Heart right ventricle (tissue), 16 donors: Measurements from ENCODE around the gene AMPD2. TPM values are rescaled to one million over a fixed set of nuclear protein-coding genes. Genes with fewer than 3 reads are reported as not detected.
"Not testable (repeated sequence)": the region's sequence is repeated elsewhere in the genome, so short reads cannot be mapped to it uniquely, and the experiment has no call there.

ENCODE experiments used
- ATAC-seq, 8 donors: fragments of 200-7000 bp; cut with Tn5 transposase; one replicate each; pipeline ENCODE4 v1.9.1; 2020; ENCODE audit warnings: mild to moderate bottlenecking in 8 of 8, moderate library complexity in 8 of 8, moderate number of reproducible peaks in 1 of 8
- DNase-seq, 2 donors: peaks; one replicate each; pipeline ENCODE4 v3.0.0-alpha.2; 2020
- H3K27ac ChIP-seq, 10 donors: fragments of 200-600 bp; sonication (generic) in 2 of 10; one replicate each; pipeline versions ENCODE4 v1.5.0 to v1.8.0; 2020 to 2022; ENCODE audit warnings: mild to moderate bottlenecking in 3 of 10
- H3K27me3 ChIP-seq, 7 donors: fragments of 200-600 bp; one replicate each; pipeline ENCODE4 v1.8.0; 2021 to 2022; ENCODE audit warnings: mild to moderate bottlenecking in 2 of 7
- H3K36me3 ChIP-seq, 9 donors: fragments of 200-600 bp; sonication (generic) in 1 of 9; one replicate each; pipeline versions ENCODE4 v1.5.0 to v1.8.0; 2020 to 2022; ENCODE audit warnings: mild to moderate bottlenecking in 2 of 9
- H3K4me1 ChIP-seq, 9 donors: fragments of 200-600 bp; sonication (generic) in 1 of 9; one replicate each; pipeline versions ENCODE4 v1.5.0 to v1.8.0; 2020 to 2022; ENCODE audit warnings: mild to moderate bottlenecking in 4 of 9
- H3K4me3 ChIP-seq, 10 donors: fragments of 200-600 bp; sonication (generic) in 2 of 10; one replicate each; pipeline versions ENCODE4 v1.5.0 to v1.8.0; 2020 to 2022; ENCODE audit warnings: mild to moderate bottlenecking in 7 of 10, moderate library complexity in 2 of 10
- H3K9me3 ChIP-seq, 11 donors: fragments of 200-600 bp in 10 of 11; sonication (generic) in 2 of 11; one replicate each; pipeline versions ENCODE4 v1.5.0 to v1.8.0; 2013 to 2022; ENCODE audit warnings: mild to moderate bottlenecking in 2 of 11, control low read depth in 1 of 11, moderate library complexity in 1 of 11
- WGBS, 2 donors: extraction: QIAGEN DNeasy Blood & Tissue Kit; methylation state at CpG; one replicate each; pipeline ENCODE4 v1.1.7; 2013; ENCODE audit warnings: inconsistent platforms in 1 of 2; 5-methylcytosine and 5-hydroxymethylcytosine counted together
- intact Hi-C, 10 donors: fragments of 100-400 bp; cut with DNase I; formaldehyde crosslinking; loops; one replicate each; pipeline versions ENCODE4 v1.11.1 to v1.14.2; 2022
- polyA plus RNA-seq, 2 donors: library from polyadenylated mRNA; stranded (reverse); fragments of 200-250 nt; gene quantifications; one replicate each; pipeline ENCODE4 v1.2.3, GENCODE V29; 2013
- total RNA-seq, 10 donors: library from RNA; stranded (reverse); fragmentation: NEBNext Ultra II Directional in 3 of 10; extraction: Animal tissue kit (Norgen Biotek cat#: 25700) in 3 of 10; gene quantifications; one replicate each; pipeline versions ENCODE4 v1.2.1 to v1.2.4, GENCODE V29; 2021 to 2023
- TF ChIP-seq, protein P1 (sequence below), 9 donors: fragments of 200-600 bp; sonication (generic) in 2 of 9; IDR thresholded peaks; one replicate each; pipeline versions ENCODE4 v1.5.0 to v1.8.0; 2021 to 2022; ENCODE audit warnings: antibody characterized with exemption in 9 of 9, mild to moderate bottlenecking in 5 of 9, moderate library complexity in 1 of 9
- donor health status: Arrhythmogenic right ventricular cardiomyopathy.
- donor health status: ischemic (EF 13 %, LVEDD 7.1; RV severe dilation, severe dysfunction).
- donor health status: healthy with polysubstance abuse.
- donor health status: DM: no; HTN: yes; CAD: no.
- donor health status: DM: no; HTN: no; CAD: no.
- donor health status: ischemic (EF 25% LVEDD 6.9; RV normal size, moderate dysfunction).
- donor health status: ischemic (EF 25% LVEDD 5.7; RV mildly dilated, moderate dysfunction).
- donor health status: healthy.
- donor health status: DM: yes; HTN: yes; CAD: no.
- donor health status: Ischemic cardiomyopathy.
- donor health status: ischemic (EF 35%, LVEDD 5.7; RV mildly dilated, moderate dysfunction).
- donor health status: nonischemic (EF 11% LVEDD 7.7; RV severe dilation, severe dysfunction).
- donor health status: DM: yes; HTN: yes; CAD: no.
- donor health status: PGD.
- donor health status: ischemic (EF 29% LVEDD 5.4; RV normal size, mild dysfunction).
- donor health status: nonischemic (EF 23%, LVEDD 6.1; RV moderate dilation, normal function).

The AMPD2 gene
- total and polyA plus RNA-seq, 12 donors, result 6.4 to 18.2 (median 11.5) TPM

DNA sequence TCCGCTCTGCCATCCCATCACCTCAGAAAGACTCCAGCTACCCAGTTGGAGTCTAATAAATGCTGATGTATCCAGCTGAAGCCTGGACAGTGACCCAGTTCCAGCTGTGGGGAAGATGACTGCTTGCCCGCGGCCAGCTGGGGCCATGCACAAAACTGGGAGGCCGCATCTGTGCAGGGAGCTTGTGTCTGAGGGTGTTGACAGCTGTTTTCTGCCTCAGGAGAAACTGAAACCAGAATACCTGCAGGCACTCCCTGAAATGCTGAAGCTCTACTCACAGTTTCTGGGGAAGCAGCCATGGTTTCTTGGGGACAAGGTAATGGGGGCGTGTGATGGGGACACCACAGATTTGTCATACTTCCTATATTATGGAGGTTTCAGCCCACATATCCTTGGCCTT is 51.4 kb downstream of the AMPD2 start:
- no peak for ATAC-seq
- whole genome bisulfite sequencing, 2 donors, result 91 to 94% methylated on average over 5 of the region's 5 CpGs
- peaks cover 0 to 19% (median 0%) of the 10 kb centered on the region in 9 donors for H3K36me3 ChIP-seq

DNA sequence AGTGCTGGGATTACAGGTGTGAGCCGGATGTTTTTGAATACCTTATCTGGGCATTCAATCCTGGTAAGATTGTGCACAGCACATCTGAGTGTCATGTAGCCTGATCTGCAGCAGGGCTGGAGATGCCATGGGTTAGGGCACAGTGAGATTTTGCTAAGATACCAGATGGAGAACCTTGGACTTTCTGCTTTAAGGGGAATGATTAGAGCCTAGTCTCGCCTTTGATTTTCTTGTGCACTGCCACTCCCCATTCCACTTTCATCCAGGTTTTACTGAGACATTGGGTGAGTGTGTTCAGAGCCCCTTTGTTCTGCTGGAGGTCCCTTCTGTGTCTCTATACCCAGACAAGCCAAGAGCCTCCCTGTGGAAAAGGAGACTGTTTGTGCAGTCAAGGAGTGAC is 54.2 kb downstream of the AMPD2 start:
- H3K4me1 ChIP-seq, H3K27me3 ChIP-seq, H3K9me3 ChIP-seq, ATAC-seq, H3K4me3 ChIP-seq, DNase-seq, intact Hi-C loops, H3K27ac ChIP-seq: not testable (repeated sequence)
- 91 to 93% methylated on average over 2 of the region's 2 CpGs for WGBS, 2 donors
- peaks cover 0 to 18% (median 0%) of the 10 kb centered on the region in 9 donors for H3K36me3 ChIP-seq

More for the DNA sequence above, 51.4 kb downstream of the AMPD2 start:
- no peaks in the 10 kb centered on the region for H3K27me3 ChIP-seq
- intact Hi-C loops, result no loop called here
- H3K27ac ChIP-seq, result no peak overlapping the region
- H3K4me1 ChIP-seq, result peaks cover 0 to 14% (median 9%) of the 10 kb centered on the region in 9 donors
- TF ChIP-seq, protein P1, sequence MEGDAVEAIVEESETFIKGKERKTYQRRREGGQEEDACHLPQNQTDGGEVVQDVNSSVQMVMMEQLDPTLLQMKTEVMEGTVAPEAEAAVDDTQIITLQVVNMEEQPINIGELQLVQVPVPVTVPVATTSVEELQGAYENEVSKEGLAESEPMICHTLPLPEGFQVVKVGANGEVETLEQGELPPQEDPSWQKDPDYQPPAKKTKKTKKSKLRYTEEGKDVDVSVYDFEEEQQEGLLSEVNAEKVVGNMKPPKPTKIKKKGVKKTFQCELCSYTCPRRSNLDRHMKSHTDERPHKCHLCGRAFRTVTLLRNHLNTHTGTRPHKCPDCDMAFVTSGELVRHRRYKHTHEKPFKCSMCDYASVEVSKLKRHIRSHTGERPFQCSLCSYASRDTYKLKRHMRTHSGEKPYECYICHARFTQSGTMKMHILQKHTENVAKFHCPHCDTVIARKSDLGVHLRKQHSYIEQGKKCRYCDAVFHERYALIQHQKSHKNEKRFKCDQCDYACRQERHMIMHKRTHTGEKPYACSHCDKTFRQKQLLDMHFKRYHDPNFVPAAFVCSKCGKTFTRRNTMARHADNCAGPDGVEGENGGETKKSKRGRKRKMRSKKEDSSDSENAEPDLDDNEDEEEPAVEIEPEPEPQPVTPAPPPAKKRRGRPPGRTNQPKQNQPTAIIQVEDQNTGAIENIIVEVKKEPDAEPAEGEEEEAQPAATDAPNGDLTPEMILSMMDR (IDR thresholded peaks at IDR 0.05), result no peak
- H3K4me3 ChIP-seq, result no peak overlapping the region
- H3K9me3 ChIP-seq, result no peaks in the 10 kb centered on the region
- DNase-seq, result no peak

DNA sequence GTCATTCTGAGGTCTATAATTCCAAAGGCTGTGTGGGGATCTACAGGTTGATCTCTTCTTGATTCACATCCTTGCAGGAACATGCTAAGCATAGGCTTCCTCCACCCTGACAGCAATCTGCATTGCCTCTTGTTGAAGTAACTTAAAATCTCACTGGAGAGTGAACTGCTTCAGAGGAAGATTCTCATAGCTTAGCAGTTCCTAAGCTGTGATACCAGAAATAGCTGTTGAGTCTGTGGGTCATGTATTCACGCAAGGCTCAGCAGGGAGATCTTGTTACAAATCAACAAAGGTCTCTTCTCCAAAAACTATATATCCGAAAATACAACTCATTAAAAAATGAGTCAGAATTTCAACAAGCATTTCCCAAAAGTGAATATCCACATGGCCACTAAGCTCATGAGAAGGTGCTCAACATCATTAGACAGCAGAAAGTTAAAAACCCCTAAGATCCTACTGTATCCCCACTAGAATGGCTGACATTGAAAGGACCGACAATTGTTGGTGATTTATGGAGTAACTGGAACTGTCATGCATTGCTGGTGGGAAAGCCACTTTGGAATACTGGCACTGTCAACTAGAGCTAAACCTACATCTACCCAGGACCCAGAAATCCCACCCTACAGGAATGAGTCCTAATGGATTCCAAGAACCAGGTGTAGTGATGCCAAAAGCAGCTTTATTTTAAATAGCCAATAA is 57.2 kb downstream of the AMPD2 start:
- DNase-seq, H3K4me3 ChIP-seq, ATAC-seq, intact Hi-C loops, H3K27ac ChIP-seq, H3K4me1 ChIP-seq, H3K27me3 ChIP-seq, H3K9me3 ChIP-seq, H3K36me3 ChIP-seq: not testable (repeated sequence)
- whole genome bisulfite sequencing, 2 donors, result 75 to 89% methylated on average over 3 of the region's 3 CpGs

DNA sequence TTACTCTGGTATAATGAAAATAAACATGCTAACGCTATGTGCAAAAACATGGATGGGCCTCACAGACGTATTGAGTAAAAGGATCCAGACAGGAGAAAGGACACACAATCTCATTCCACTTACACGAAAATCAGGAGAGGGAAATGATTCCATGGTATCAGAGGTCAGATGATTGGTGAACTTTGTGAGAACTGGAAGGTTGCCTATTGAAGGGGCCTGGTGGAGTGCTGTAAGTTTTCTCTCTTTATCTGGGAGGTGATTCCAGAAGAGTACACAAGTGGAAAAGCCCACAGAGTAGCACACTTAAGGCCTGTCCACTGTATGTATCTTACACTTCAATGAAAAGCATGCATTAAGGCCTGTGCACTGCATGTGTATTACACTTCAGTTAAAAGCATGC is 57.8 kb downstream of the AMPD2 start:
- intact Hi-C loops, result no loop called here

DNA sequence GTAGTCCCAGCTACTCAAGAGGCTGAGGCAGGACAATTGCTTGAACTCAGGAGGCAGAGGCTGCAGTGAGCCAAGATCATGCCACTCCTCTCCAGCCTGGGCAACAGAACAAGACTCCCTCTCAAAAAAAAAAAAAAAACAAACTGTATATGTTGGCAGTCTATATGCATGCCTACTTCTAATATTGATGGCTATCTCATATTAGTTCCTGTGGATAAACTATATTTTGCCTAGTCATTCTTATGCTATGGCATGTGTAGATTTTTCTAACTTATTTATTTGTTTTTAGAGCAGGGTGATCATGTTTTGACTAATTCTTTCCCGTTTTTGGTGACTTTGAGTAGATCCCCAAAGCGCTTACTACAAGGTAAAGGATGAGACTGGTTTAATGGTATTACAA is 59.0 kb downstream of the AMPD2 start:
- whole genome bisulfite sequencing, 2 donors, result 87 to 88% methylated on average over 2 of the region's 2 CpGs

More for the DNA sequence above, 57.8 kb downstream of the AMPD2 start:
- TF ChIP-seq, protein P1 (IDR thresholded peaks at IDR 0.05), result no peak
- DNase-seq (no peak), ATAC-seq (no peak)
- 58 to 68% methylated on average over 3 of the region's 3 CpGs for WGBS, 2 donors
- Histone ChIP-seq H3K27ac (no peak overlapping the region), H3K27me3 (no peaks in the 10 kb centered on the region), H3K9me3 (no peaks in the 10 kb centered on the region), H3K4me3 (no peak overlapping the region), H3K36me3 (peaks cover 0 to 10% (median 0%) of the 10 kb centered on the region in 9 donors), H3K4me1 (no peaks in the 10 kb centered on the region)

More for the DNA sequence above, 59.0 kb downstream of the AMPD2 start:
- H3K27ac ChIP-seq, intact Hi-C loops, H3K27me3 ChIP-seq, DNase-seq, H3K4me1 ChIP-seq, H3K36me3 ChIP-seq, ATAC-seq, H3K4me3 ChIP-seq, H3K9me3 ChIP-seq: not testable (repeated sequence)

Other genes starting within 250 kb of the AMPD2 start
- 100 to 1,000 TPM; 105 to 235 (median 132) TPM for gene SORT1, start 221.9 kb upstream of the AMPD2 start, total RNA-seq
- gene SORT1, start 221.9 kb upstream of the AMPD2 start, polyA plus RNA-seq, result 10 to 100 TPM; 32.8 to 64.1 TPM
- 10 to 100 TPM; 51.2 to 65.6 (median 59.2) TPM for gene PSMA5, start 193.4 kb upstream of the AMPD2 start, total RNA-seq
- 10 to 100 TPM; 22.7 to 94.6 TPM for gene PSMA5, start 193.4 kb upstream of the AMPD2 start, polyA plus RNA-seq
- 10 to 100 TPM; 25.4 to 47.3 (median 27.7) TPM for gene SYPL2, start 153.3 kb upstream of the AMPD2 start, total RNA-seq
- gene SYPL2, start 153.3 kb upstream of the AMPD2 start, polyA plus RNA-seq, result 10 to 100 TPM; 15.0 to 21.9 TPM
- 1 to 10 TPM; 1.8 to 3.0 (median 2.5) TPM for gene ATXN7L2, start 135.9 kb upstream of the AMPD2 start, total RNA-seq
- gene ATXN7L2, start 135.9 kb upstream of the AMPD2 start, polyA plus RNA-seq, result 10 to 100 TPM in 1 of 2 donors, 1 to 10 TPM in 1; 3.2 to 11.4 TPM
- 1 to 10 TPM; 3.3 to 7.6 (median 4.5) TPM for gene CYB561D1, start 125.7 kb upstream of the AMPD2 start, total RNA-seq
- 1 to 10 TPM; 3.0 to 3.6 TPM for gene CYB561D1, start 125.7 kb upstream of the AMPD2 start, polyA plus RNA-seq
- gene AMIGO1, start 110.1 kb upstream of the AMPD2 start, total RNA-seq, result 10 to 100 TPM; 11.9 to 16.6 (median 14.7) TPM
- 1 to 10 TPM; 2.8 to 4.0 TPM for gene AMIGO1, start 110.1 kb upstream of the AMPD2 start, polyA plus RNA-seq
- 1 to 10 TPM in 1 of 10 donors, under 1 TPM in 7, not detected in 2; 0.11 to 1.0 (median 0.31) TPM for gene GPR61, start 80.0 kb upstream of the AMPD2 start, total RNA-seq
- not detected for gene GPR61, start 80.0 kb upstream of the AMPD2 start, polyA plus RNA-seq
- gene GNAI3, start 71.2 kb upstream of the AMPD2 start, total RNA-seq, result 1 to 10 TPM; 2.1 to 3.6 (median 2.8) TPM
- 1 to 10 TPM; 1.6 to 2.2 TPM for gene GNAI3, start 71.2 kb upstream of the AMPD2 start, polyA plus RNA-seq
- gene GNAT2, start 221 bp upstream of the AMPD2 start, total RNA-seq, result not detected
- gene GNAT2, start 221 bp upstream of the AMPD2 start, polyA plus RNA-seq, result under 1 TPM in 1 of 2 donors, not detected in 1; 0.04 TPM
- 10 to 100 TPM; 29.9 to 62.1 (median 43.5) TPM for gene GSTM4, start 36.3 kb downstream of the AMPD2 start, total RNA-seq
- gene GSTM4, start 36.3 kb downstream of the AMPD2 start, polyA plus RNA-seq, result 10 to 100 TPM; 22.8 to 41.3 TPM
- 10 to 100 TPM; 56.9 to 93.3 (median 68.1) TPM for gene GSTM2, start 48.2 kb downstream of the AMPD2 start, total RNA-seq
- gene GSTM2, start 48.2 kb downstream of the AMPD2 start, polyA plus RNA-seq, result 100 to 1,000 TPM in 1 of 2 donors, 10 to 100 TPM in 1; 23.1 to 113 TPM
- gene GSTM1, start 68.0 kb downstream of the AMPD2 start, total RNA-seq, result 10 to 100 TPM in 6 of 10 donors, not detected in 4; 28.7 to 57.7 (median 36.9) TPM
- 10 to 100 TPM in 1 of 2 donors, under 1 TPM in 1; 0.19 to 39.6 TPM for gene GSTM1, start 68.0 kb downstream of the AMPD2 start, polyA plus RNA-seq
- gene GSTM5, start 92.4 kb downstream of the AMPD2 start, total RNA-seq, result 1 to 10 TPM in 9 of 10 donors, under 1 TPM in 1; 0.93 to 3.2 (median 2.0) TPM
- gene GSTM5, start 92.4 kb downstream of the AMPD2 start, polyA plus RNA-seq, result 1 to 10 TPM in 1 of 2 donors, under 1 TPM in 1; 0.86 to 2.9 TPM
- gene GSTM3, start 121.2 kb downstream of the AMPD2 start, total RNA-seq, result 100 to 1,000 TPM in 5 of 10 donors, 10 to 100 TPM in 5; 51.8 to 289 (median 99.3) TPM
- gene GSTM3, start 121.2 kb downstream of the AMPD2 start, polyA plus RNA-seq, result 100 to 1,000 TPM in 1 of 2 donors, 10 to 100 TPM in 1; 49.0 to 129 TPM
- under 1 TPM in 3 of 10 donors, not detected in 7; 0.49 to 0.61 (median 0.56) TPM for gene EPS8L3, start 144.1 kb downstream of the AMPD2 start, total RNA-seq
- gene EPS8L3, start 144.1 kb downstream of the AMPD2 start, polyA plus RNA-seq, result not detected